ENCODE data around the gene TAF15. TPM values are rescaled to one million over a fixed set of nuclear protein-coding genes. Genes with fewer than 3 reads are reported as not detected.

Gene TAF15
- polyA plus RNA-seq, 1 donor, result 113 TPM

GRCh38 chr17:35821308-35821707 lies 12.0 kb downstream of the TAF15 start:
- DNase-seq, result no peak

GRCh38 chr17:35825206-35825605 lies 15.9 kb downstream of the TAF15 start:
- no peak for DNase-seq

- no peak for DNase-seq
Measured at GRCh38 chr17:35841101-35841500, 31.8 kb downstream of the TAF15 start.

- DNase-seq, result no peak
Measured at GRCh38 chr17:35841505-35841904, 32.2 kb downstream of the TAF15 start.

GRCh38 chr17:35842239-35842638 lies 33.0 kb downstream of the TAF15 start:
- no peak for DNase-seq

- DNase-seq, result no peak
Measured at GRCh38 chr17:35843698-35844097, 34.4 kb downstream of the TAF15 start.

GRCh38 chr17:35844547-35844946 lies 35.3 kb downstream of the TAF15 start:
- DNase-seq, result no peak

GRCh38 chr17:35846055-35846809 lies 36.9 kb downstream of the TAF15 start:
- no peak for DNase-seq

GRCh38 chr17:35847006-35847405 lies 37.7 kb downstream of the TAF15 start:
- no peak for DNase-seq

- DNase-seq, result no peak
Measured at GRCh38 chr17:35847633-35848373, 38.5 kb downstream of the TAF15 start.

GRCh38 chr17:35849469-35850348 lies 40.4 kb downstream of the TAF15 start:
- DNase-seq, result peak; percentile 29

- DNase-seq, result no peak
Measured at GRCh38 chr17:35855965-35856364, 46.7 kb downstream of the TAF15 start.

GRCh38 chr17:35856603-35857002 lies 47.3 kb downstream of the TAF15 start:
- no peak for DNase-seq

- no peak for DNase-seq
Measured at GRCh38 chr17:35864853-35865252, 55.6 kb downstream of the TAF15 start.

- DNase-seq, result no peak
Measured at GRCh38 chr17:35865412-35866340, 56.4 kb downstream of the TAF15 start.

- DNase-seq, result no peak
Measured at GRCh38 chr17:35866341-35866950, 57.2 kb downstream of the TAF15 start.

- DNase-seq, result no peak
Measured at GRCh38 chr17:35867574-35867973, 58.3 kb downstream of the TAF15 start.

GRCh38 chr17:35868737-35869136 lies 59.5 kb downstream of the TAF15 start, which contains the start of gene HEATR9:
HEATR9 (minus strand) TSS chr17:35868891; CDS start chr17:35868742, 149 bp downstream.
- DNase-seq, result no peak

GRCh38 chr17:35870906-35871819 lies 61.9 kb downstream of the TAF15 start:
- peak; percentile 6 for DNase-seq

All from hindlimb muscle (tissue), 1 donor.